ENCODE data around the gene TES. TPM values are rescaled to one million over a fixed set of nuclear protein-coding genes. Genes with fewer than 3 reads are reported as not detected.

TES gene
- total and polyA plus RNA-seq, 2 of the 13 experiments (the other 11 are each of a cell fraction or from before 2014, with no cell fraction given) = 21.6 to 23.0 TPM

GRCh38 chr7:116172353-116172752, 38.0 kb upstream of the TES start:
- no peaks in the 10 kb centered on the region for H3K36me3 ChIP-seq (replicated peaks in 1 of 2; ENCODE audit: control insufficient read depth in 1 of 2, insufficient read depth in 2 of 2, low read length in 2 of 2)
- H3K27me3 ChIP-seq (ENCODE audit: control insufficient read depth in 1 of 2, insufficient read depth in 2 of 2, low read length in 2 of 2) = peaks cover 0 to 31% of the 10 kb centered on the region in 2 experiments; a peak in 4 of 5 replicates
- POLR2A ChIA-PET = no interaction called here
- no peak overlapping the region for H3K9ac ChIP-seq (ENCODE audit: insufficient read depth, low read depth, low read length)
- H3K9me3 ChIP-seq (ENCODE audit: low read length) = peaks cover 6% of the 10 kb centered on the region; the same call in 1 of the 2 replicates
- intact Hi-C loops (cut with micrococcal nuclease; ENCODE audit: unreplicated experiment) (loop anchor here (2.0 to 5.0 kb wide), 2 partner anchors 35 to 416 kb away; no protein-coding TSS in a partner anchor), in situ Hi-C loops (cut with HindIII; ENCODE audit: extremely low pct_ligation_motif_present, low pct_unique_long_range_greater_than_20kb) (loop anchor here (5.0 to 25.0 kb wide), 3 partner anchors 65 to 640 kb away; partner anchors contain the start of gene CAV1)
- BruUV-seq (replicated peaks) = no TSS peak
- no peak overlapping the region for H2AFZ ChIP-seq (ENCODE audit: low read length)
- H3K79me2 ChIP-seq (ENCODE audit: insufficient read depth, low read length) = no peaks in the 10 kb centered on the region
- H4K20me1 ChIP-seq (ENCODE audit: insufficient read depth, low read length) = no peaks in the 10 kb centered on the region
- DNase-seq (ENCODE audit: low spot score) = no peak
- no peak overlapping the region for H3K4me2 ChIP-seq (ENCODE audit: low read depth, low read length)
- H3K4me1 ChIP-seq (ENCODE audit: insufficient read depth, low read length) = peaks cover 55% of the 10 kb centered on the region
- H3K4me3 ChIP-seq (replicated peaks in 1 of 3; ENCODE audit: insufficient read depth in 1 of 3, low read depth in 2 of 3, low read length in 3 of 3) = no peak overlapping the region
- no peak overlapping the region for H3K27ac ChIP-seq (ENCODE audit: extremely low read length, insufficient read depth, low read length)
- CTCF ChIA-PET (ENCODE audit: low intra/inter-chr PET ratio, low total read pairs) = interaction anchor here (1.6 to 2.0 kb wide), 3 partner anchors 64 to 354 kb away, joined by 7 to 8 read pairs (median 8); no protein-coding TSS in a partner anchor
- no peak for ATAC-seq
- no peak for FAIRE-seq
- TF ChIP-seq RBM39 (IDR thresholded peaks at IDR 0.05; ENCODE audit: low read depth, low read length, poor library complexity, severe bottlenecking) = no peak
- TF ChIP-seq CBFB (CRISPR knock-in tag; IDR thresholded peaks at IDR 0.05) = no peak
- no peak for TF ChIP-seq ZNF446 (CRISPR knock-in tag; IDR thresholded peaks at IDR 0.05)
- TF ChIP-seq IKZF4 (CRISPR knock-in tag; IDR thresholded peaks at IDR 0.05; ENCODE audit: borderline replicate concordance, low read depth, not compliant biosample characterization) = no peak
- TF ChIP-seq ZNF451 (CRISPR knock-in tag; IDR thresholded peaks at IDR 0.05) = no peak
- no peak for TF ChIP-seq ZNF17 (CRISPR knock-in tag; IDR thresholded peaks at IDR 0.05)
- no peak for TF ChIP-seq ZBTB1 (CRISPR knock-in tag; IDR thresholded peaks at IDR 0.05; ENCODE audit: borderline replicate concordance)
- TF ChIP-seq SNAPC4 (CRISPR knock-in tag; IDR thresholded peaks at IDR 0.05) = no peak
- no peak for TF ChIP-seq EZH2 (conservative IDR thresholded peaks at IDR 0.05; ENCODE audit: low read depth, low read length)
- TF ChIP-seq SALL2 (CRISPR knock-in tag; IDR thresholded peaks at IDR 0.05) = no peak
- no peak for TF ChIP-seq ZNF530 (CRISPR knock-in tag; IDR thresholded peaks at IDR 0.05; ENCODE audit: low read depth)
- TF ChIP-seq ZNF558 (CRISPR knock-in tag; IDR thresholded peaks at IDR 0.05; ENCODE audit: borderline replicate concordance) = no peak
- no peak for TF ChIP-seq ZNF431 (CRISPR knock-in tag; IDR thresholded peaks at IDR 0.05; ENCODE audit: borderline replicate concordance, low read depth)
- no peak for TF ChIP-seq HNRNPLL (IDR thresholded peaks at IDR 0.05; ENCODE audit: low read depth, low read length, poor library complexity, severe bottlenecking)
- no peak for TF ChIP-seq ZSCAN20 (CRISPR knock-in tag; IDR thresholded peaks at IDR 0.05; ENCODE audit: borderline replicate concordance)
- TF ChIP-seq DRAP1 (CRISPR knock-in tag; IDR thresholded peaks at IDR 0.05) = no peak
- no peak for TF ChIP-seq PTBP1 (IDR thresholded peaks at IDR 0.05; ENCODE audit: low read depth, low read length, poor library complexity, severe bottlenecking)
- no peak for TF ChIP-seq PHF5A (CRISPR knock-in tag; IDR thresholded peaks at IDR 0.05; ENCODE audit: low read depth, unreplicated experiment)
- TF ChIP-seq TCF7 (IDR thresholded peaks at IDR 0.05; ENCODE audit: low read depth) = no peak

Measured in HepG2 (cell line).